Hindlimb muscle (tissue), 1 donor: ENCODE results near the gene DIP2A. TPM values are rescaled to one million over a fixed set of nuclear protein-coding genes. Genes with fewer than 3 reads are reported as not detected.
"Not testable (repeated sequence)": the region's sequence is repeated elsewhere in the genome, so short reads cannot be mapped to it uniquely, and the experiment has no call there.

Source experiments
- DNase-seq: peaks from one replicate; pipeline ENCODE4 v3.0.0-alpha.2; 2013
- polyA plus RNA-seq: library from polyadenylated mRNA; unstranded; fragments of 120-200 nt; gene quantifications from one replicate; pipeline ENCODE4 v1.2.1, GENCODE V29; 2013; ENCODE audit not compliant: insufficient read length

DIP2A gene
- polyA plus RNA-seq, 1 donor = 30.7 TPM

GRCh38 chr21:46426313-46427046 lies 32.2 kb upstream of the DIP2A start:
- no peak for DNase-seq

- DNase-seq = no peak
Measured at GRCh38 chr21:46427516-46427915, 31.2 kb upstream of the DIP2A start.

- DNase-seq = no peak
Measured at GRCh38 chr21:46428286-46428685, 30.4 kb upstream of the DIP2A start.

- no peak for DNase-seq
Measured at GRCh38 chr21:46428987-46429710, 29.5 kb upstream of the DIP2A start.

- DNase-seq = no peak
Measured at GRCh38 chr21:46429754-46430681, 28.7 kb upstream of the DIP2A start.

- DNase-seq = no peak
Measured at GRCh38 chr21:46431448-46431847, 27.2 kb upstream of the DIP2A start.

GRCh38 chr21:46431884-46432488 lies 26.7 kb upstream of the DIP2A start:
- no peak for DNase-seq

GRCh38 chr21:46433116-46433515 lies 25.6 kb upstream of the DIP2A start:
- DNase-seq = not testable (repeated sequence)

- no peak for DNase-seq
Measured at GRCh38 chr21:46434322-46434958, 24.3 kb upstream of the DIP2A start.

- DNase-seq = no peak
Measured at GRCh38 chr21:46435786-46436227, 22.9 kb upstream of the DIP2A start.

GRCh38 chr21:46436621-46437020 lies 22.1 kb upstream of the DIP2A start:
- DNase-seq = no peak

- DNase-seq = no peak
Measured at GRCh38 chr21:46437096-46437498, 21.6 kb upstream of the DIP2A start.

GRCh38 chr21:46437511-46437910 lies 21.2 kb upstream of the DIP2A start:
- DNase-seq = no peak

GRCh38 chr21:46438241-46438640 lies 20.4 kb upstream of the DIP2A start:
- DNase-seq = no peak

- DNase-seq = no peak
Measured at GRCh38 chr21:46439906-46440305, 18.8 kb upstream of the DIP2A start.

- DNase-seq = no peak
Measured at GRCh38 chr21:46441331-46441730, 17.4 kb upstream of the DIP2A start.

- no peak for DNase-seq
Measured at GRCh38 chr21:46441961-46442498, 16.7 kb upstream of the DIP2A start.

GRCh38 chr21:46442938-46443337 lies 15.8 kb upstream of the DIP2A start:
- no peak for DNase-seq

- DNase-seq = no peak
Measured at GRCh38 chr21:46443910-46444309, 14.8 kb upstream of the DIP2A start.

- no peak for DNase-seq
Measured at GRCh38 chr21:46448108-46448507, 10.6 kb upstream of the DIP2A start.

- not testable (repeated sequence) for DNase-seq
Measured at GRCh38 chr21:46448855-46449254, 9.8 kb upstream of the DIP2A start.

- DNase-seq = no peak
Measured at GRCh38 chr21:46452710-46453109, 6.0 kb upstream of the DIP2A start.
